ENCODE results near the gene RABEP1. TPM values are rescaled to one million over a fixed set of nuclear protein-coding genes. Genes with fewer than 3 reads are reported as not detected.
A peak's percentile ranks its signal among the peaks of the same experiment; 100 is the strongest.

Gene RABEP1
- total and polyA plus RNA-seq, 3 donors from 2014 or later = 23.2 to 47.4 (median 33.1) TPM

DNA sequence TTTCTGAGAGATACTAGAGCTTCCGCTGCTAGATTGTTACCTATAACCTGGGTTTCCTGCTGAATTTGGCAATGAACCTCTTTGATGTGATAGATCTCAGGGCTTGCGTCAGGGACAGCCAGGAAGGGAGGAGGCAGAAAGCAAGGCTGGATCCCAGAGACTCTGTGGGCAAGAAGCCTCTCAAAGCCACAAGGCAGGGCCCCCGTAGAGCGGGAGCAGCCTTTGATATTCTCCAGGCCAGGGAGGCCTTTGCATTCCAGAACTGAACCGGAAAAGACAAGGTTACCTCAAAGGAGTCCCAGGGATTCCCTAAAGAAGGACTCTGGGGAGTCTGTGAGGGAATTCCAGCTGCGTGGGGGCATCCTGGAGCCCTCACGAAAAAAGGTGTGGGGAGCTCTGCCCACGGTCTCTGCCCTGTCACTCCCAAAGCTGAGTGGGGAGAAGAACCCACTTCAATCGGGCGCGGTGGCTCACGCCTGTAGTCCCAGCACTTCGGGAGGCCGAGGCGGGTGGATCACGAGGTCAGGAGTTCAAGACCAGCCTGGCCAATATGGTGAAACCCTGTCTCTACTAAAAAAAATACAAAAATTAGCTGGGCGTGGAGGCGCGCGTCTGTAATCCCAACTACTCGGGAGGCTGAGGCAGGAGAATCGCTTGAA is 33.1 kb upstream of the RABEP1 start:
- Histone ChIP-seq H3K9me3 (no peaks in the 10 kb centered on the region), H3K4me1 (no peaks in the 10 kb centered on the region), H3K27ac (no peak overlapping the region), H3K36me3 (ENCODE audit: low read depth, missing control alignments) (no peaks in the 10 kb centered on the region), H3K4me3 (no peak overlapping the region), H3K27me3 (no peaks in the 10 kb centered on the region)
- no peak for DNase-seq
- TF ChIP-seq, protein P1, sequence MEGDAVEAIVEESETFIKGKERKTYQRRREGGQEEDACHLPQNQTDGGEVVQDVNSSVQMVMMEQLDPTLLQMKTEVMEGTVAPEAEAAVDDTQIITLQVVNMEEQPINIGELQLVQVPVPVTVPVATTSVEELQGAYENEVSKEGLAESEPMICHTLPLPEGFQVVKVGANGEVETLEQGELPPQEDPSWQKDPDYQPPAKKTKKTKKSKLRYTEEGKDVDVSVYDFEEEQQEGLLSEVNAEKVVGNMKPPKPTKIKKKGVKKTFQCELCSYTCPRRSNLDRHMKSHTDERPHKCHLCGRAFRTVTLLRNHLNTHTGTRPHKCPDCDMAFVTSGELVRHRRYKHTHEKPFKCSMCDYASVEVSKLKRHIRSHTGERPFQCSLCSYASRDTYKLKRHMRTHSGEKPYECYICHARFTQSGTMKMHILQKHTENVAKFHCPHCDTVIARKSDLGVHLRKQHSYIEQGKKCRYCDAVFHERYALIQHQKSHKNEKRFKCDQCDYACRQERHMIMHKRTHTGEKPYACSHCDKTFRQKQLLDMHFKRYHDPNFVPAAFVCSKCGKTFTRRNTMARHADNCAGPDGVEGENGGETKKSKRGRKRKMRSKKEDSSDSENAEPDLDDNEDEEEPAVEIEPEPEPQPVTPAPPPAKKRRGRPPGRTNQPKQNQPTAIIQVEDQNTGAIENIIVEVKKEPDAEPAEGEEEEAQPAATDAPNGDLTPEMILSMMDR (IDR thresholded peaks at IDR 0.05) = no peak
- no peak for TF ChIP-seq POLR2A (IDR thresholded peaks at IDR 0.05)
- 64 to 66% methylated on average over 22 of the region's 22 CpGs for WGBS, 2 donors
- intact Hi-C loops (cut with DNase I; ENCODE audit: low total_unique reads) = no loop called here

DNA sequence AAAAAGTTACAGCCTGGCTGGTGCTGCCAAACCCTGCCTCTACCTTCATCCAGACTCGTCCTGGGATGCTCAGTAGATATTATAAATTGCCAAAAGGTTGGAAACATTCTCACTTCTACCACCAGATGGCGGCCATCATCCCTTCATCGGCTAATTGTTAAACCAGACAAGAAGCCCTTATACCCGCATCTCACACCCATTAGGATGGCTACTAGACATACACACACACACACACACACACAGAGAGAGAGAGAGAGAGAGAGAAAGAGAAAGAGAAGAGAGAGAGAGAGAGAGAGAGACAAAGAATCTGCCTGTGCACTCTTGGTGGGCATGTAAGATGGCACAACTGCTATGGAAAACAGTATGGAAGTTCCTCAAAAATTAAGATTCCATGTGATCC is 32.5 kb upstream of the RABEP1 start:
- Histone ChIP-seq H3K27me3 (no peaks in the 10 kb centered on the region), H3K9me3 (no peaks in the 10 kb centered on the region), H3K4me3 (no peak overlapping the region), H3K27ac (no peak overlapping the region), H3K36me3 (ENCODE audit: low read depth, missing control alignments) (no peaks in the 10 kb centered on the region), H3K4me1 (no peaks in the 10 kb centered on the region)
- 6 to 21% methylated on average over 4 of the region's 4 CpGs for WGBS, 2 donors
- intact Hi-C loops (cut with DNase I; ENCODE audit: low total_unique reads) = no loop called here
- DNase-seq = peak; percentile 76
- TF ChIP-seq, protein P1 (IDR thresholded peaks at IDR 0.05) = peak; percentile 41 to 66 (median 48)
- no peak for TF ChIP-seq POLR2A (IDR thresholded peaks at IDR 0.05)

GRCh38 chr17:5254414-5254813 is 27.7 kb upstream of the RABEP1 start:
- no peak for DNase-seq
- WGBS, 2 donors = 80 to 81% methylated on average over 7 of the region's 7 CpGs
- Histone ChIP-seq H3K4me1 (no peaks in the 10 kb centered on the region), H3K4me3 (no peak overlapping the region), H3K27ac (no peak overlapping the region), H3K36me3 (ENCODE audit: low read depth, missing control alignments) (no peaks in the 10 kb centered on the region), H3K27me3 (no peaks in the 10 kb centered on the region), H3K9me3 (no peaks in the 10 kb centered on the region)
- TF ChIP-seq, protein P1 (IDR thresholded peaks at IDR 0.05) = no peak
- TF ChIP-seq POLR2A (IDR thresholded peaks at IDR 0.05) = no peak
- intact Hi-C loops (cut with DNase I; ENCODE audit: low total_unique reads) = no loop called here

GRCh38 chr17:5254903-5255521 is 27.1 kb upstream of the RABEP1 start:
- no peak for DNase-seq
- H3K4me1 ChIP-seq = no peaks in the 10 kb centered on the region
- no peak overlapping the region for H3K27ac ChIP-seq
- intact Hi-C loops (cut with DNase I; ENCODE audit: low total_unique reads) = no loop called here
- 76 to 88% methylated on average over 5 of the region's 5 CpGs for WGBS, 2 donors
- no peaks in the 10 kb centered on the region for H3K27me3 ChIP-seq
- H3K9me3 ChIP-seq = no peaks in the 10 kb centered on the region
- H3K36me3 ChIP-seq (ENCODE audit: low read depth, missing control alignments) = no peaks in the 10 kb centered on the region
- TF ChIP-seq, protein P1 (IDR thresholded peaks at IDR 0.05) = no peak
- no peak overlapping the region for H3K4me3 ChIP-seq

GRCh38 chr17:5257124-5257523 is 25.0 kb upstream of the RABEP1 start:
- no peak for DNase-seq
- no peaks in the 10 kb centered on the region for H3K4me1 ChIP-seq
- H3K9me3 ChIP-seq = no peaks in the 10 kb centered on the region
- 96 to 97% methylated on average over 5 of the region's 5 CpGs for WGBS, 2 donors
- H3K27ac ChIP-seq = no peak overlapping the region
- no peaks in the 10 kb centered on the region for H3K36me3 ChIP-seq (ENCODE audit: low read depth, missing control alignments)
- H3K4me3 ChIP-seq = no peak overlapping the region
- intact Hi-C loops (cut with DNase I; ENCODE audit: low total_unique reads) = no loop called here
- H3K27me3 ChIP-seq = no peaks in the 10 kb centered on the region
- TF ChIP-seq, protein P1 (IDR thresholded peaks at IDR 0.05) = no peak
- TF ChIP-seq POLR2A (IDR thresholded peaks at IDR 0.05) = no peak

Data from testis (tissue), 3 donors.